Large intestine (tissue), 3 donors: ENCODE data around the gene ZNF260. TPM values are rescaled to one million over a fixed set of nuclear protein-coding genes. Genes with fewer than 3 reads are reported as not detected.
"Not testable (repeated sequence)": the region's sequence is repeated elsewhere in the genome, so short reads cannot be mapped to it uniquely, and the experiment has no call there.

Source experiments
- DNase-seq, 2 donors: peaks; one replicate each; pipeline versions ENCODE4 v3.0.0 to v3.0.0-alpha.2; 2013
- H3K27ac ChIP-seq: one replicate; pipeline ENCODE4 v1.5.1; 2013; ENCODE audit warnings: low read length
- H3K27me3 ChIP-seq: 2 replicates; pipeline ENCODE4 v1.6.1; 2013; ENCODE audit warnings: low read length; ENCODE audit not compliant: control insufficient read depth, insufficient read depth
- H3K36me3 ChIP-seq: 2 replicates; pipeline ENCODE4 v1.6.1; 2013; ENCODE audit warnings: low read length; ENCODE audit not compliant: control insufficient read depth, insufficient read depth
- H3K4me1 ChIP-seq: one replicate; pipeline ENCODE4 v1.6.1; 2013; ENCODE audit warnings: low read length; ENCODE audit not compliant: control insufficient read depth, insufficient read depth
- H3K4me3 ChIP-seq: one replicate; pipeline ENCODE4 v1.5.1; 2013; ENCODE audit warnings: low read length
- H3K9me3 ChIP-seq: one replicate; pipeline ENCODE4 v1.6.1; 2013; ENCODE audit warnings: mild to moderate bottlenecking, low read depth, low read length, moderate library complexity; ENCODE audit not compliant: control insufficient read depth
- WGBS: methylation state at CpG from one replicate; pipeline ENCODE4 v1.1.5; 2013; ENCODE audit warnings: low lambda C conversion rate; ENCODE audit not compliant: insufficient coverage; 5-methylcytosine and 5-hydroxymethylcytosine counted together
- polyA plus RNA-seq: library from polyadenylated mRNA; unstranded; fragments of 120-200 nt; gene quantifications from one replicate; pipeline ENCODE4 v1.2.1, GENCODE V29; 2013

Gene ZNF260
- polyA plus RNA-seq, 1 donor, result 16.1 TPM

GRCh38 chr19:36490846-36491245 lies 37.2 kb downstream of the ZNF260 start:
- DNase-seq, H3K27me3 ChIP-seq, H3K36me3 ChIP-seq, H3K4me1 ChIP-seq, H3K4me3 ChIP-seq, H3K27ac ChIP-seq, H3K9me3 ChIP-seq: not testable (repeated sequence)
- WGBS, result no CpG with 5 or more reads among the region's 29 CpGs

DNA sequence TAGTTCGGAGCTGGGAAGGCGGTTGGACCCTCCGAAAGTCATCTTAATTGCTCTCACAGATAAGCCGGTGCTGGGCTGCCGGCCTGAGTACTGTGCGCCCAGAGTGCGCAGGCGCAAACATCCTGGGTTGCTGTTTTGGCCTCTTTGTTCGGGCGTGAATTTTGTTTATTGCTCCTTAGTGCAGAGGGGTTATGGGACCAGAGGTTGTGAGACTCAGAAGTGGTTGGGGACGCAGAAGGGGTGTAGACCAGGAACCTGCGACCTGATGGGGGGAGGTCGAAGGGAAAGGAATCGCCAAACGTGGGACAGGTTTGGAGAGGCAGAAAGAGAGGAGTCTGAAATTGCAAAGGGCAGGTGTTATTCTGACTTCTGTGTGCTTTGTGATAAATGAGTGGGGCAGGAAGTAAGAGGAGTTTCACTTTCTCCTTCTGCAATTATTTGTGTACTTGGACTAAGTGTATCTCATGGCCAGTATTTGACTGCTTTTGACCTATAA lies 38.1 kb downstream of the ZNF260 start:
- H3K4me3 ChIP-seq, result peak overlapping the region; percentile 79
- H3K36me3 ChIP-seq, result no peaks in the 10 kb centered on the region
- H3K4me1 ChIP-seq, result no peaks in the 10 kb centered on the region
- H3K27me3 ChIP-seq, result no peaks in the 10 kb centered on the region
- DNase-seq, result peak in 1 of 2 donors; percentile 91
- peaks cover 17% of the 10 kb centered on the region for H3K9me3 ChIP-seq
- peak overlapping the region; percentile 91 for H3K27ac ChIP-seq
- WGBS, result 33% methylated on average over 3 of the region's 15 CpGs

DNA sequence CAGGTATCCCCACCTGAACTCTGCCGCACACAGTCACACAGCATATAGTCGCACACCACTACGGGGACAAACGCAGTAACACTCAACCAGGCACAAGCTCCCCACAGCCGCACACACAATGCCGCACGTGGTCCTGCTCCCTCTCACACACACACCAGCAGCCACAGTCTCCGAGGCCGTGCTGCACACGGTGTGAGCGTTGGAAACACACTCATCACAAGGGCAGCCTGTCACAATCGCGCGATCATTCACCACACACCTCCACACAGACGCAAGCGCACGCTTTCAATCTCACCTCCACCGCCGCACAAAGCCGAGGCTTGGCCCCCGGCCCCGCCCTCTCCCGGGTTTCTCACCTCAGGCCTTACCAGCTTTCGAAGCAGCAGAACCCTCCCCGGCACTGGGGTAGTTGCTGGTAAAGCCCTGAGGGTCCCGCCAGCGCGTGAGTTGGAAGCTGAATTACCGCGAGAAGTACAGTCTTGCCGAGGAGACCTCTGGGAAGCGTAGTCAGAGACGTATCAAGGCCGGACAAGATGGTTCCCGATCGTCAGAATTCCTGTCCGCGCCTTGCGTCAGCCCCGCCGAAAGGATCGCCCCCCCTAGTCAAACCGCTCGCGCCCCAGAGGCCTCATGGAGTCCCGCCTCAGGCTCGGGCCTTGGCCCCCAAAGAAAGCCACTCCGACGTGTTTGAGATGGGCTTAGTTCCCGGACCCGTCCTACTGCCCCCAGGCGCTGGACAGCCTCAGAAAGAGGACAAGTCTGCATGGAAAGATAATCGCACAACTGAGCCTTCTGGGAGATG lies 38.8 kb downstream of the ZNF260 start, which contains the start of gene ZNF566:
TSS of gene ZNF566 (minus strand) at position 444 of the 802 bp plus-strand sequence. CDS start 13,004 bp downstream, outside the sequence.
- Histone ChIP-seq H3K9me3 (peaks cover 18% of the 10 kb centered on the region), H3K4me1 (no peaks in the 10 kb centered on the region), H3K27ac (peak within 1 kb of the TSS; percentile 91), H3K4me3 (peak within 1 kb of the TSS; percentile 79), H3K36me3 (no peaks in the 10 kb centered on the region), H3K27me3 (no peaks in the 10 kb centered on the region)
- WGBS, result no CpG with 5 or more reads among the region's 53 CpGs
- peak; percentile 95 to 99 for DNase-seq

DNA sequence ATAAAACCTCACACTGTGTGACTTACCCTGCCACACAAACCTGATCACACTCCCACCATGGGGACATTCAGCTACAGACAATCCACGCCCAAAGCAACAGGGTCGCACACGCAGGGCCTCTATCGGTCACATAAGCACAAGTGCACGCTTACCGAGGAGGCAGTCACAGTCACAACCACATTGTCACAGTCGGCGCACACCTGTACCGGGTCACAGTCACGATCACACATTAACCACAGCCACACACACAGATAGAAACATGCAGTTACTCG lies 39.3 kb downstream of the ZNF260 start:
- H3K4me1 ChIP-seq, result no peaks in the 10 kb centered on the region
- peaks cover 18% of the 10 kb centered on the region for H3K9me3 ChIP-seq
- DNase-seq, result no peak
- peak overlapping the region; percentile 91 for H3K27ac ChIP-seq
- no CpG with 5 or more reads among the region's 11 CpGs for WGBS
- no peaks in the 10 kb centered on the region for H3K27me3 ChIP-seq
- peaks cover 2% of the 10 kb centered on the region for H3K36me3 ChIP-seq
- H3K4me3 ChIP-seq, result peak overlapping the region; percentile 79

DNA sequence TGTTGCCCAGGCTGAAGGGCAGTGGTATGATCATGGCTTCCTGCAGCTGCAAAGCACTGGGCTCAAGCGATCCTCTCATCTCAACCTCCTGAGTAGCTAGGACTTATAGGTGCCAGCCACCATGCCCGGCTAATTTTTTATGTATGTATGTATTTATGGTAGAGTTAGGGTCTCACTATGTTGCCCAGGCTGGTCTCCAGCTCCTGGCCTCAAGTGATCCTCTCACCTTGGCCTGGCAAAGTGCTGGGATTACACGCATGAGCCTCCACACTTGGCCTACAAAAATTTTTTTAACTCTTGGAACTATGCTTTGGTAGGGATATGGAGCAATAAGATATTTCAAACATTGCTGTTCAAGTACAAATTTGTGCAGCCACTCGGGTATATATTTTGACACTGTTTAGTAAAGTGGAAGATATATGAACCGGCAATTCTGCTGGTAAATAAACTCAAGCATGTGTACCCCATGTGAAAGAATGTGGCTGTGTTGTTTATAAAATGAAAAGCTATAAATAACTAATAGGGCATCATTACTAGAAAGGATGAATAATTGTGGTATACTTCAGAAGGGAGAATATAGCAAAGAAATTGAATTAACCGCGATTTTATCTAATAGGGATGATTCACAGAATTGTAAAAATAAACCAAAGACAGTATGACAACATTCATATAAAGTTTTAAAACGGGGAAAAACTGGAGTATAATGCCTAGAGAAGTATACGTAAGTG lies 39.8 kb downstream of the ZNF260 start:
- Histone ChIP-seq H3K9me3 (peaks cover 18% of the 10 kb centered on the region), H3K4me1 (no peaks in the 10 kb centered on the region), H3K27ac (peak overlapping the region; percentile 91), H3K36me3 (peaks cover 2% of the 10 kb centered on the region), H3K4me3 (peak overlapping the region; percentile 79), H3K27me3 (no peaks in the 10 kb centered on the region)
- DNase-seq, result no peak
- WGBS, result 28% methylated on average over 3 of the region's 9 CpGs

- H3K36me3 ChIP-seq, result peaks cover 2% of the 10 kb centered on the region
- H3K27me3 ChIP-seq, result no peaks in the 10 kb centered on the region
- peaks cover 26% of the 10 kb centered on the region for H3K9me3 ChIP-seq
- DNase-seq, result no peak
- H3K4me3 ChIP-seq, result no peak overlapping the region
- no peak overlapping the region for H3K27ac ChIP-seq
- 85% methylated on average over 2 of the region's 6 CpGs for WGBS
- H3K4me1 ChIP-seq, result no peaks in the 10 kb centered on the region
These were observed 44.4 kb downstream of the ZNF260 start for GRCh38 chr19:36483653-36484052.

- Histone ChIP-seq H3K27ac (no peak overlapping the region), H3K27me3 (no peaks in the 10 kb centered on the region), H3K4me3 (no peak overlapping the region), H3K9me3 (peaks cover 26% of the 10 kb centered on the region), H3K36me3 (peaks cover 2% of the 10 kb centered on the region), H3K4me1 (no peaks in the 10 kb centered on the region)
- WGBS, result 100% methylated on average over 1 of the region's 2 CpGs
- DNase-seq, result no peak
These were observed 45.2 kb downstream of the ZNF260 start for GRCh38 chr19:36482876-36483275.

Other genes with a start within 250 kb of the ZNF260 start
- gene ZFP14, start 149.1 kb downstream of the ZNF260 start, polyA plus RNA-seq, result 8.7 TPM
- gene ZFP82, start 109.6 kb downstream of the ZNF260 start, polyA plus RNA-seq, result 6.4 TPM
- gene ZNF566, start 38.7 kb downstream of the ZNF260 start, polyA plus RNA-seq, result 12.5 TPM
- gene ZNF529, start 45.0 kb upstream of the ZNF260 start, polyA plus RNA-seq, result 19.0 TPM
- gene ZNF382, start 77.0 kb upstream of the ZNF260 start, polyA plus RNA-seq, result 5.4 TPM
- 9.7 TPM for gene ZNF461, start 138.6 kb upstream of the ZNF260 start, polyA plus RNA-seq
- gene ZNF567, start 159.3 kb upstream of the ZNF260 start, polyA plus RNA-seq, result 8.6 TPM
- 2.1 TPM for gene ZNF850, start 244.5 kb upstream of the ZNF260 start, polyA plus RNA-seq